ENCODE measurements around the gene PLTP. TPM values are rescaled to one million over a fixed set of nuclear protein-coding genes. Genes with fewer than 3 reads are reported as not detected.

The PLTP gene
- total and polyA plus RNA-seq, 2 of the 13 experiments (the other 11 are each of a cell fraction or from before 2014, with no cell fraction given) = 16.9 to 28.6 TPM

DNA sequence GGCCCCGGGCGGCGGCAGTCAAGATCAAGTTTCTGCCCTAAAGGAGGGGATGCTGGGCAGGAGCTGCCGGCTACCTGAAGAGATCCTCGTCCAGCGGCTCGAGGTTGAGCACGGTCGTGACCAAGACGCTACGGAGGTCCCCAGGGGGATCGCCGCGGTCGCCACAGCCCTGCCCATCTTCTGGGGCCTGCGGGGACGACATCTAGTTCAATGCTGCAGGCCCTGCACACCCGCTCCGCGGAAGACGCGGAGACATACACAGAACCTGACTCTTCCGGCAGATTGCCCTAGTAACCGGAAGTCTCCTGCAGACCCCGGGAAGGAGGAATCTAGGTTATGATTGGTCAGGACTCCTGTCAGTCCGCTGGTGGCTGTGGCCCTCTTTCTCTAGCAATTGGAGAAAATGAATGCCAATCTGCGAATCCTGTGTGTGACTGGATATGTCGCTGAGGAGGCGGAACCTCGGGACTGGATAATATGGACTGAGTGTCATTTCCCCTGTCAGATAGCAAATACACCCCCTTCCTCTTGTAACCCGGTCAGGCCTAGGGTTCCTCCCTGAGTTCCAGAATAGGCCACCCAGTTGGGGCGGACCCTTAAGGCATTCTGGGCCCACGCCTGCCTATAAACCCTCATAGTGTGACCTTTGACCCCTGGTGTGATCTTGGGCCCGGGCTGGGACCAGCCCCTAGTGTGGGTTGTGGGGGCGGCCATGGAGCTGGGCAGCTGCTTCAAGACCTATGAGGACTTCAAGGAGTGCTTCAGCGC is 54.7 kb downstream of the PLTP start, which contains the start of the genes ACOT8 and ZSWIM3 (continued):
- TF ChIP-seq ZSCAN31 (CRISPR knock-in tag; IDR thresholded peaks at IDR 0.05; ENCODE audit: low read depth) (peak; percentile 92; the same call in 1 of the 2 replicates), PRMT3 (CRISPR knock-in tag; IDR thresholded peaks at IDR 0.05; ENCODE audit: borderline replicate concordance, low read depth) (no peak), HNF4G (IDR thresholded peaks at IDR 0.05; ENCODE audit: borderline replicate concordance, low read depth, low read length) (peak; percentile 63), HNF4G (CRISPR knock-in tag; IDR thresholded peaks at IDR 0.05; ENCODE audit: borderline replicate concordance, low read depth) (peak; percentile 78), SNRNP70 (IDR thresholded peaks at IDR 0.05; ENCODE audit: low read depth, low read length) (no peak), KLF16 (CRISPR knock-in tag; IDR thresholded peaks at IDR 0.05) (peak in 1 of 2 experiments; percentile 91; a peak in 2 of 4 replicates), ZFP36L2 (CRISPR knock-in tag; IDR thresholded peaks at IDR 0.05) (peak; percentile 96; the same call in 1 of the 2 replicates), ZNF790 (CRISPR knock-in tag; IDR thresholded peaks at IDR 0.05; ENCODE audit: borderline replicate concordance) (no peak), DDIT3 (CRISPR knock-in tag; IDR thresholded peaks at IDR 0.05) (no peak), ZSCAN21 (CRISPR knock-in tag; IDR thresholded peaks at IDR 0.05; ENCODE audit: borderline replicate concordance) (peak; percentile 25; the same call in 1 of the 2 replicates), KLF15 (CRISPR knock-in tag; IDR thresholded peaks at IDR 0.05; ENCODE audit: borderline replicate concordance) (no peak), NFIB (CRISPR knock-in tag; IDR thresholded peaks at IDR 0.05; ENCODE audit: borderline replicate concordance) (no peak), JUNB (CRISPR knock-in tag; IDR thresholded peaks at IDR 0.05; ENCODE audit: borderline replicate concordance) (no peak), SP4 (CRISPR knock-in tag; IDR thresholded peaks at IDR 0.05) (peak; percentile 84), FOXO1 (CRISPR knock-in tag; IDR thresholded peaks at IDR 0.05) (peak; percentile 47), EP300 (IDR thresholded peaks at IDR 0.05; ENCODE audit: low read depth in 2 of 2, low read length in 2 of 2) (peak in 1 of 2 experiments; percentile 41; a peak in 1 of 4 replicates), EP300 (CRISPR knock-in tag; IDR thresholded peaks at IDR 0.05; ENCODE audit: borderline replicate concordance) (0 out of 2 replicates have a peak, but pooled peaks have one; percentile 44), ZNF138 (CRISPR knock-in tag; IDR thresholded peaks at IDR 0.05; ENCODE audit: low read depth) (no peak; the same call in none of the 2 replicates)
- TF ChIP-seq, protein P1, sequence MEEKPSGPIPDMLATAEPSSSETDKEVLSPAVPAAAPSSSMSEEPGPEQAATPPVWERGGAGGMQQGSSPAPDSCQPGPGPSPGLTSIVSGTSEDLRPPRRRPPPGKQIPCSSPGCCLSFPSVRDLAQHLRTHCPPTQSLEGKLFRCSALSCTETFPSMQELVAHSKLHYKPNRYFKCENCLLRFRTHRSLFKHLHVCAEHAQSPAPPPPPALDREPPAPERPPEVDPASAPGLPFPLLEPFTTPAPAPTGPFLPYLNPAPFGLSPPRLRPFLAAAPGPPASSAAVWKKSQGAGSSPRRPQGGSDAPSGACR (CRISPR knock-in tag; IDR thresholded peaks at IDR 0.05) = no peak; the same call in 1 of the 2 replicates
- TF ChIP-seq, protein P2, sequence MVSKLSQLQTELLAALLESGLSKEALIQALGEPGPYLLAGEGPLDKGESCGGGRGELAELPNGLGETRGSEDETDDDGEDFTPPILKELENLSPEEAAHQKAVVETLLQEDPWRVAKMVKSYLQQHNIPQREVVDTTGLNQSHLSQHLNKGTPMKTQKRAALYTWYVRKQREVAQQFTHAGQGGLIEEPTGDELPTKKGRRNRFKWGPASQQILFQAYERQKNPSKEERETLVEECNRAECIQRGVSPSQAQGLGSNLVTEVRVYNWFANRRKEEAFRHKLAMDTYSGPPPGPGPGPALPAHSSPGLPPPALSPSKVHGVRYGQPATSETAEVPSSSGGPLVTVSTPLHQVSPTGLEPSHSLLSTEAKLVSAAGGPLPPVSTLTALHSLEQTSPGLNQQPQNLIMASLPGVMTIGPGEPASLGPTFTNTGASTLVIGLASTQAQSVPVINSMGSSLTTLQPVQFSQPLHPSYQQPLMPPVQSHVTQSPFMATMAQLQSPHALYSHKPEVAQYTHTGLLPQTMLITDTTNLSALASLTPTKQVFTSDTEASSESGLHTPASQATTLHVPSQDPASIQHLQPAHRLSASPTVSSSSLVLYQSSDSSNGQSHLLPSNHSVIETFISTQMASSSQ (IDR thresholded peaks at IDR 0.05; ENCODE audit: low read depth) = no peak
- TF ChIP-seq, protein P2 (CRISPR knock-in tag; IDR thresholded peaks at IDR 0.05; ENCODE audit: borderline replicate concordance) = no peak; the same call in 1 of the 2 replicates

Data from HepG2 (cell line).